SH-SY5Y (cell line): Measurements from ENCODE around the gene SLX4IP.

Source experiments
- GATA2 ChIP-seq: IDR thresholded peaks from 2 replicates; pipeline ENCODE4 v1.6.1; 2011; ENCODE audit warnings: mild to moderate bottlenecking, low read depth, low read length
- GATA3 ChIP-seq: IDR thresholded peaks from 2 replicates; pipeline ENCODE4 v1.6.1; 2011; ENCODE audit warnings: low read depth, mild to moderate bottlenecking, low read length, moderate library complexity

GRCh38 chr20:10579942-10580341, 144.8 kb downstream of the SLX4IP start:
- TF ChIP-seq GATA2 (no peak), GATA3 (no peak)
